HFFc6 (cell line): ENCODE results near the gene C8A. TPM values are rescaled to one million over a fixed set of nuclear protein-coding genes. Genes with fewer than 3 reads are reported as not detected.

Source experiments
- DNase-seq: peaks from one replicate; pipeline ENCODE4 v3.0.0-alpha.2; 2018
- H3K27ac Mint-ChIP-seq: 2 replicates; pipeline ENCODE4 v1.8.0; 2020; ENCODE audit warnings: mild to moderate bottlenecking, mixed read lengths
- H3K27me3 Mint-ChIP-seq: 2 replicates; pipeline ENCODE4 v1.8.0; 2021; ENCODE audit warnings: mild to moderate bottlenecking, moderate library complexity, mixed read lengths; ENCODE audit not compliant: insufficient read depth
- H3K36me3 Mint-ChIP-seq: 2 replicates; pipeline ENCODE4 v1.8.0; 2021; ENCODE audit warnings: low read depth, mixed read lengths
- H3K4me1 Mint-ChIP-seq: 2 replicates; pipeline ENCODE4 v1.8.0; 2020; ENCODE audit warnings: low read depth, mixed read lengths
- H3K4me3 Mint-ChIP-seq: 2 replicates; pipeline ENCODE4 v1.8.0; 2020; ENCODE audit warnings: mild to moderate bottlenecking, moderate library complexity, mixed read lengths
- H3K9me3 Mint-ChIP-seq: 2 replicates; pipeline ENCODE4 v1.8.0; 2020; ENCODE audit warnings: mild to moderate bottlenecking, mixed read lengths
- CTCF ChIP-seq: fragments of 200-600 bp; sonication (generic); IDR thresholded peaks from 2 replicates; pipeline ENCODE4 v1.5.0; 2021; ENCODE audit warnings: antibody characterized with exemption, mild to moderate bottlenecking
- total RNA-seq, 6 experiments: library from RNA; stranded (reverse); fragmentation: NEBNext Ultra II Directional; extraction: Animal tissue kit (Norgen Biotek cat#: 25700); gene quantifications; 2 replicates in 1 of 6; 3 replicates in 5 of 6; pipeline ENCODE4 v1.2.3, GENCODE V29; 2021

The C8A gene
- total RNA-seq, 6 experiments from 2014 or later, result not detected

GRCh38 chr1:56933606-56934005 lies 79.0 kb downstream of the C8A start:
- H3K27ac Mint-ChIP-seq, result no peak overlapping the region
- DNase-seq, result no peak
- peaks cover 3% of the 10 kb centered on the region; the same call in 1 of the 2 replicates for H3K27me3 Mint-ChIP-seq
- H3K9me3 Mint-ChIP-seq, result peaks cover 2% of the 10 kb centered on the region; the same call in 1 of the 2 replicates
- no peak overlapping the region for H3K4me3 Mint-ChIP-seq
- H3K36me3 Mint-ChIP-seq, result no peaks in the 10 kb centered on the region
- TF ChIP-seq CTCF, result no peak
- peaks cover 25% of the 10 kb centered on the region; the same call in 1 of the 2 replicates for H3K4me1 Mint-ChIP-seq

- H3K27ac Mint-ChIP-seq, result no peak overlapping the region
- peaks cover 1% of the 10 kb centered on the region; the same call in 1 of the 2 replicates for H3K27me3 Mint-ChIP-seq
- no peaks in the 10 kb centered on the region for H3K9me3 Mint-ChIP-seq
- TF ChIP-seq CTCF, result no peak
- H3K4me1 Mint-ChIP-seq, result peaks cover 25% of the 10 kb centered on the region; the same call in 1 of the 2 replicates
- H3K4me3 Mint-ChIP-seq, result peak overlapping the region; percentile 23; the same call in 1 of the 2 replicates
- no peaks in the 10 kb centered on the region for H3K36me3 Mint-ChIP-seq
- DNase-seq, result peak; percentile 53
These were observed 79.9 kb downstream of the C8A start for GRCh38 chr1:56934430-56935060.

- H3K27ac Mint-ChIP-seq, result no peak overlapping the region
- H3K4me1 Mint-ChIP-seq, result peaks cover 19% of the 10 kb centered on the region; the same call in 1 of the 2 replicates
- H3K4me3 Mint-ChIP-seq, result no peak overlapping the region
- H3K9me3 Mint-ChIP-seq, result no peaks in the 10 kb centered on the region
- H3K27me3 Mint-ChIP-seq, result peaks cover 4% of the 10 kb centered on the region; the same call in 1 of the 2 replicates
- H3K36me3 Mint-ChIP-seq, result no peaks in the 10 kb centered on the region
- DNase-seq, result no peak
- no peak for TF ChIP-seq CTCF
These were observed 84.0 kb downstream of the C8A start for GRCh38 chr1:56938646-56939045.

- no peaks in the 10 kb centered on the region for H3K9me3 Mint-ChIP-seq
- no peaks in the 10 kb centered on the region for H3K36me3 Mint-ChIP-seq
- H3K4me3 Mint-ChIP-seq, result no peak overlapping the region
- no peak for TF ChIP-seq CTCF
- H3K27ac Mint-ChIP-seq, result no peak overlapping the region
- H3K4me1 Mint-ChIP-seq, result peaks cover 13% of the 10 kb centered on the region; the same call in 1 of the 2 replicates
- DNase-seq, result no peak
- peaks cover 4% of the 10 kb centered on the region; the same call in 1 of the 2 replicates for H3K27me3 Mint-ChIP-seq
These were observed 84.6 kb downstream of the C8A start for GRCh38 chr1:56939209-56939608.

GRCh38 chr1:56940039-56940438 lies 85.4 kb downstream of the C8A start:
- H3K4me1 Mint-ChIP-seq, result peaks cover 5% of the 10 kb centered on the region; the same call in 1 of the 2 replicates
- H3K27me3 Mint-ChIP-seq, result peaks cover 4% of the 10 kb centered on the region; the same call in 1 of the 2 replicates
- DNase-seq, result no peak
- no peaks in the 10 kb centered on the region for H3K9me3 Mint-ChIP-seq
- no peak for TF ChIP-seq CTCF
- H3K4me3 Mint-ChIP-seq, result no peak overlapping the region
- no peaks in the 10 kb centered on the region for H3K36me3 Mint-ChIP-seq
- H3K27ac Mint-ChIP-seq, result no peak overlapping the region
